Testis (tissue), 3 donors: Measurements from ENCODE around the gene STARD3NL. TPM values are rescaled to one million over a fixed set of nuclear protein-coding genes. Genes with fewer than 3 reads are reported as not detected.

ENCODE experiments used
- DNase-seq: peaks from one replicate; pipeline ENCODE4 v3.0.0-alpha.2; 2019
- H3K27ac ChIP-seq, 2 donors: fragments of 200-600 bp; sonication (generic); one replicate each; pipeline ENCODE4 v1.5.1; 2019
- H3K27me3 ChIP-seq: fragments of 200-600 bp; sonication (generic); one replicate; pipeline ENCODE4 v1.5.1; 2019
- H3K36me3 ChIP-seq: fragments of 200-600 bp; sonication (generic); one replicate; pipeline ENCODE4 v1.5.1; 2017; ENCODE audit warnings: low read depth; ENCODE audit errors: missing control alignments
- H3K4me1 ChIP-seq: fragments of 200-600 bp; sonication (generic); one replicate; pipeline ENCODE4 v1.5.1; 2019
- H3K4me3 ChIP-seq, 2 donors: fragments of 200-600 bp; sonication (generic); one replicate each; pipeline ENCODE4 v1.5.1; 2017 to 2019
- H3K9me3 ChIP-seq: fragments of 200-600 bp; sonication (generic); one replicate; pipeline ENCODE4 v1.5.1; 2017
- POLR2A ChIP-seq: fragments of 450-650 bp; IDR thresholded peaks from one replicate; pipeline ENCODE4 v1.6.1; 2017; ENCODE audit warnings: antibody characterized with exemption, mild to moderate bottlenecking, moderate library complexity
- WGBS, 2 donors: methylation state at CpG; one replicate each; pipeline ENCODE4 v1.1.5; 2018; 5-methylcytosine and 5-hydroxymethylcytosine counted together
- intact Hi-C: fragments of 100-400 bp; cut with DNase I; formaldehyde crosslinking; loops from one replicate; pipeline ENCODE4 v1.15.1; 2023; ENCODE audit warnings: low total_unique reads
- polyA plus RNA-seq: library from polyadenylated mRNA; stranded (reverse); fragments of 350-450 nt; fragmentation: Illumina TruSeq; extraction: RNeasy Lipid Tissue Mini Kit (QIAGEN cat#74804); gene quantifications from one replicate; pipeline ENCODE4 v1.2.3, GENCODE V29; 2014; ENCODE audit warnings: low read depth, low replicate concordance; ENCODE audit not compliant: insufficient read depth
- total RNA-seq, 2 donors: library from RNA; depleted of rRNA; stranded (reverse); fragments of >200 nt; gene quantifications; one replicate each; pipeline ENCODE4 v1.2.3, GENCODE V29; 2016
- TF ChIP-seq, protein P1 (sequence below), 3 experiments: fragments of 450-650 bp in 2 of 3; fragments of 200-600 bp in 1 of 3; sonication (generic) in 1 of 3; IDR thresholded peaks; one replicate each; pipeline ENCODE4 v1.5.1; 2016 to 2019; ENCODE audit warnings: antibody characterized with exemption in 3 of 3, mild to moderate bottlenecking in 2 of 3, moderate library complexity in 1 of 3

The STARD3NL gene
- total and polyA plus RNA-seq, 3 donors from 2014 or later = 52.2 to 66.1 (median 60.4) TPM

DNA sequence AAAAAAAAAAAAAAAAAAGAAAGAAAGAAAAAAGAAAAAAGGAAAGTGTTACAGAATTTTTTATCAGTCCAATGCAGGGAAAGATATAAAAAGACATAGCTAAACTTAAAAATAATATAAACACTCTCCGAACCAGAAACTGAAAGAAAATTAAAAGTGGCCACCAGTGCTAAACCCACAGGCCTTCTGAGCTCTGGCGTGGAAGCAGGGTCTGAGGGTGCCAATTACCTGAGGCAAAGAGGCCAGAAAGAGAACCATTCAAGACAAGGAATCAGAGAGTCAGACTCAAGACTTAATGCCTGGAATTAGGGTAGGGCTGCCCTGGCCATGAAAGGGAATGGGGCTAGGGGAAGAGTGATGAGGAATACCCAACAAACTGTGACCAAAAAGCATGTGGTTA is 36.9 kb upstream of the STARD3NL start:
- H3K9me3 ChIP-seq = no peaks in the 10 kb centered on the region
- WGBS, 2 donors = 73 to 85% methylated on average over 2 of the region's 2 CpGs
- no peaks in the 10 kb centered on the region for H3K27me3 ChIP-seq
- H3K27ac ChIP-seq = no peak overlapping the region
- no peaks in the 10 kb centered on the region for H3K36me3 ChIP-seq
- H3K4me3 ChIP-seq = no peak overlapping the region
- no peaks in the 10 kb centered on the region for H3K4me1 ChIP-seq
- no peak for TF ChIP-seq POLR2A
- TF ChIP-seq, protein P1, sequence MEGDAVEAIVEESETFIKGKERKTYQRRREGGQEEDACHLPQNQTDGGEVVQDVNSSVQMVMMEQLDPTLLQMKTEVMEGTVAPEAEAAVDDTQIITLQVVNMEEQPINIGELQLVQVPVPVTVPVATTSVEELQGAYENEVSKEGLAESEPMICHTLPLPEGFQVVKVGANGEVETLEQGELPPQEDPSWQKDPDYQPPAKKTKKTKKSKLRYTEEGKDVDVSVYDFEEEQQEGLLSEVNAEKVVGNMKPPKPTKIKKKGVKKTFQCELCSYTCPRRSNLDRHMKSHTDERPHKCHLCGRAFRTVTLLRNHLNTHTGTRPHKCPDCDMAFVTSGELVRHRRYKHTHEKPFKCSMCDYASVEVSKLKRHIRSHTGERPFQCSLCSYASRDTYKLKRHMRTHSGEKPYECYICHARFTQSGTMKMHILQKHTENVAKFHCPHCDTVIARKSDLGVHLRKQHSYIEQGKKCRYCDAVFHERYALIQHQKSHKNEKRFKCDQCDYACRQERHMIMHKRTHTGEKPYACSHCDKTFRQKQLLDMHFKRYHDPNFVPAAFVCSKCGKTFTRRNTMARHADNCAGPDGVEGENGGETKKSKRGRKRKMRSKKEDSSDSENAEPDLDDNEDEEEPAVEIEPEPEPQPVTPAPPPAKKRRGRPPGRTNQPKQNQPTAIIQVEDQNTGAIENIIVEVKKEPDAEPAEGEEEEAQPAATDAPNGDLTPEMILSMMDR (IDR thresholded peaks at IDR 0.05) = no peak
- intact Hi-C loops = no loop called here
- no peak for DNase-seq

- TF ChIP-seq, protein P1 (IDR thresholded peaks at IDR 0.05) = no peak
- no peak for TF ChIP-seq POLR2A
- Histone ChIP-seq H3K9me3 (no peaks in the 10 kb centered on the region), H3K4me1 (no peaks in the 10 kb centered on the region), H3K27me3 (no peaks in the 10 kb centered on the region), H3K36me3 (no peaks in the 10 kb centered on the region), H3K4me3 (no peak overlapping the region), H3K27ac (no peak overlapping the region)
- no peak for DNase-seq
- 71 to 83% methylated on average over 3 of the region's 3 CpGs for WGBS, 2 donors
- intact Hi-C loops = no loop called here
These were observed 35.3 kb upstream of the STARD3NL start for GRCh38 chr7:38142736-38143135.

DNA sequence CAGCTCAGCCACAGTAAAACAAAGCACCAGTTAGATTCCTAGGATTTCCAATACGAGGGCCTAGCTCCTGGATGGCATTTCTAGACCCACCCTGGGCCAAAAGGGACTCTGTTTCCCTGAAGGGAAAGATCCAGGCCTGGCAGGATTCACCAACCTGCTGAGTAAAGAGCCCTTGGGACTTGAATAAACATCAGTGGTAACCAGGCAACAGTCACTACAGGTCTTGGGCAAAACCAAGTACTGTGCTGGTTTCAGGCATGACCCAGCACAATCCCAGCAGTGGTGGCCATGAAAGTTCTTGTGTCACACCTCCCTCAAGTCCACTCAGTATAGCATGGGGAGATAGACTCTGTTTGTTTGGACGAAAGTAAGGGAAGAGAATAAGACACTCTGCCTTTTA is 31.0 kb upstream of the STARD3NL start:
- intact Hi-C loops = no loop called here
- TF ChIP-seq, protein P1 (IDR thresholded peaks at IDR 0.05) = no peak
- no peak for TF ChIP-seq POLR2A
- Histone ChIP-seq H3K36me3 (no peaks in the 10 kb centered on the region), H3K4me3 (no peak overlapping the region), H3K27ac (no peak overlapping the region), H3K9me3 (no peaks in the 10 kb centered on the region), H3K27me3 (no peaks in the 10 kb centered on the region), H3K4me1 (no peaks in the 10 kb centered on the region)
- DNase-seq = no peak
- 82 to 87% methylated on average over 2 of the region's 2 CpGs for WGBS, 2 donors

GRCh38 chr7:38151556-38151955 is 26.5 kb upstream of the STARD3NL start:
- H3K4me3 ChIP-seq = no peak overlapping the region
- intact Hi-C loops = no loop called here
- DNase-seq = no peak
- H3K9me3 ChIP-seq = no peaks in the 10 kb centered on the region
- 90 to 94% methylated on average over 2 of the region's 2 CpGs for WGBS, 2 donors
- H3K27me3 ChIP-seq = no peaks in the 10 kb centered on the region
- no peak for TF ChIP-seq POLR2A
- TF ChIP-seq, protein P1 (IDR thresholded peaks at IDR 0.05) = no peak
- H3K36me3 ChIP-seq = no peaks in the 10 kb centered on the region
- no peak overlapping the region for H3K27ac ChIP-seq
- no peaks in the 10 kb centered on the region for H3K4me1 ChIP-seq

- WGBS, 2 donors = 54 to 63% methylated on average over 1 of the region's 1 CpG
These were observed 24.5 kb upstream of the STARD3NL start for GRCh38 chr7:38153515-38153914.

More at GRCh38 chr7:38153515-38153914, 24.5 kb upstream of the STARD3NL start:
- H3K27ac ChIP-seq = no peak overlapping the region
- H3K36me3 ChIP-seq = no peaks in the 10 kb centered on the region
- no peaks in the 10 kb centered on the region for H3K27me3 ChIP-seq
- no peak for DNase-seq
- no peaks in the 10 kb centered on the region for H3K4me1 ChIP-seq
- no peak overlapping the region for H3K4me3 ChIP-seq
- intact Hi-C loops = no loop called here
- H3K9me3 ChIP-seq = no peaks in the 10 kb centered on the region
- TF ChIP-seq, protein P1 (IDR thresholded peaks at IDR 0.05) = no peak
- TF ChIP-seq POLR2A = no peak
